ENCODE data around the gene ZDHHC18.
"Not testable (repeated sequence)": the region's sequence is repeated elsewhere in the genome, so short reads cannot be mapped to it uniquely, and the experiment has no call there.

Gene ZDHHC18

DNA sequence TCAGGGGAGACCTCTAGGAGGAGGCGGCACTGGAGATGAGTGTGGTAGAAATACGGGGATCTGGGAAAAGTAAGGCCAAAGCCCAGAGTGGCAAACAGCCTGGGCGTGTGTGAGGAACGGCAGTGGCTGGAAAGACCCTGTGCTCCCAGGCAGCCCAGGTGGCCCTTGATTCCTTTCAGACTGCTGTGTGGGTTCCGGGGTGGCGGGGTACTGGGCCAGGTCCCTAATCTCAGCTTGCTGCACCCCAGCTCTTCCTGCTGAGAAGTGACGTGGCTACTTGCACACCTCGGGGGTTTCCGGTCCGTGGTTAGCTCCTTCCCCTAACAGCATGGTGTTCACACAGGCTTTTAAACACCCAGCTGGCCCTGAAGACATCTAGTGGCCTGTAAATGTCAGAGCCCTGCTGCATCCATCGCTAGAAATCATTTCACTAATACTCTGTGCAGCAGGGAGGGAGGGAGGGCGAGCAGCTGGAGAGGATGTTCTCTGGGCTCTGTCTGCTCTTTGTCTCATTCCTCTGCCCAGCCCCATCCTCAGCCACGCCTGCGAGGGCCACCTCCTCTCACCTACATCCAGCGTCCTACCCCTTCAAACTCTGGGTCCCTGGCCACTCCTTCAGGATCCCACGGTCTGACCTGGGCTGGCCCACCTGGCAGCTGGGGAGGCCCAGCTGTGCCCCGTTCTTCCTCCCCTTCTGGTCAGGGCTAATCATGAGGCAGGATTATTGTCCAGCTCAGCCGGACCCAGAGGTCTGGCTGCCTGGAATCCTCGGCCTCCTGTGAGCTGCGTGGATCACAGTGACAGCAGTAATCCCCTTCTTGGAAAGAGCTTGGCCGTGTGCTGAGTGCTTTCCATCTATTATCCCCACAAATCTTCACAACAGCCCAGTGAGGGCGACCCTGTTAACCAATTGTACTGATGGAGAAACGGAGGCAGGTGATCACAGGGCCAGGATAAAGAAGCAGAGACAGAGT lies 7.2 kb downstream of the ZDHHC18 start:
- no peak for DNase-seq

GRCh38 chr1:26837665-26838064 lies 11.2 kb downstream of the ZDHHC18 start:
- not testable (repeated sequence) for DNase-seq

- no peak for DNase-seq
Measured at GRCh38 chr1:26838474-26839338, 12.2 kb downstream of the ZDHHC18 start.

- DNase-seq, result no peak
Measured at GRCh38 chr1:26839339-26839722, 12.8 kb downstream of the ZDHHC18 start.

GRCh38 chr1:26839779-26840178 lies 13.3 kb downstream of the ZDHHC18 start:
- no peak for DNase-seq

DNA sequence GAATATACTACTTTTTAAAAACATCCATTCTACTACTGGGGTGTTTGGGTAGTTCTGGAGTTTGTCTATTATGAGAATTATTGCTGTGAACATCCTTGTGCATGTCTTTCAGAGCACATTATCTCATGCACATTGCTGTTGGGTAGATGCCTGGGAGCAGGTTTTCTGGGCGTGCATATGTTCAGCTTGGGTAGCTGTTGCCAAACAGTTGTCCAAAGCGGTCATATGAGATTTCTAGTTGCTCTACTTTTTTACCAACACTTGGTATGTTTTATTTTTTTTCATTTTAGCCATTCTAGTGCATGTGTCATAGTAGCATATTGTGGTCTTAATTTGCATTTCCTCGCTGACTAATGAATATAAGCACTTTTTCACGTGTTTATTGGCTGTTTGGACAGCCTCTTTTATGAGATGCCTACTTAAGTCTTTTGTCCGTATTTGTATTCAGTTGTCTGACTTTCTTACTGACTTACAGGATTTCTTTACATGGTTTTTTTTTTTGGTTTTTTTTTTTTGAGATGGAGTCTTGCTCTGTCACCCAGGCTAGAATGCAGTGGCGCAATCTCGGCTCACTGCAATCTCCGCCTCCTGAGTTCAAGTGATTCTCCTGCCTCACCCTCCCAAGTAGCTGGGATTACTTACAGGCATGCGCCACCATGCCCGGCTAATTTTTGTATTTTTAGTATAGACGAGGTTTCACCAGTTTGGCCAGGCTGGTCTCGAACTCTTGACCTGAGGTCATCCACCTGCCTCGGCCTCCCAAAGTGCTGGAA lies 18.1 kb downstream of the ZDHHC18 start:
- DNase-seq, result no peak

GRCh38 chr1:26847826-26848225 lies 21.3 kb downstream of the ZDHHC18 start:
- DNase-seq, result not testable (repeated sequence)

DNA sequence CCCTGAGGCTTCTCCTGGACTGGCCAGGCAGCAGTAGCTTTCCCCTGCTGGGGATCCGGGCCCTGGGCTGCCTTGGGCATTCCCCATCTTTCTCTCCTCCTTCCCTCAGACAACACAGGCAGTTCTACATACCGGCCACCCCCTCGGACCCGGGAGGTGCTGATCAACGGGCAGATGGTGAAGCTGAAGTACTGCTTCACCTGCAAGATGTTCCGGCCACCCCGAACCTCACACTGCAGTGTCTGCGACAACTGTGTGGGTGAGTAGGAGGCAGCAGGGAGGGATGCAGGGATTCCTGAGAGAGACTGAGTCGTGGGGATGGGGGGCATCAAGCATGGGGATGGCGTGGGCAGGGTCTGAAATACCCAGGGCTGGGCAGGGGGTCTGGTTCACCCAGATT lies 22.0 kb downstream of the ZDHHC18 start:
- no peak for DNase-seq

GRCh38 chr1:26848941-26849774 lies 22.7 kb downstream of the ZDHHC18 start:
- DNase-seq, result peak; percentile 81

GRCh38 chr1:26851106-26851684 lies 24.7 kb downstream of the ZDHHC18 start:
- DNase-seq, result no peak

- DNase-seq, result no peak
Measured at GRCh38 chr1:26852701-26853100, 26.2 kb downstream of the ZDHHC18 start.

- DNase-seq, result peak; percentile 64
Measured at GRCh38 chr1:26853156-26853555, 26.7 kb downstream of the ZDHHC18 start.

- DNase-seq, result no peak
Measured at GRCh38 chr1:26853600-26853999, 27.1 kb downstream of the ZDHHC18 start.

DNA sequence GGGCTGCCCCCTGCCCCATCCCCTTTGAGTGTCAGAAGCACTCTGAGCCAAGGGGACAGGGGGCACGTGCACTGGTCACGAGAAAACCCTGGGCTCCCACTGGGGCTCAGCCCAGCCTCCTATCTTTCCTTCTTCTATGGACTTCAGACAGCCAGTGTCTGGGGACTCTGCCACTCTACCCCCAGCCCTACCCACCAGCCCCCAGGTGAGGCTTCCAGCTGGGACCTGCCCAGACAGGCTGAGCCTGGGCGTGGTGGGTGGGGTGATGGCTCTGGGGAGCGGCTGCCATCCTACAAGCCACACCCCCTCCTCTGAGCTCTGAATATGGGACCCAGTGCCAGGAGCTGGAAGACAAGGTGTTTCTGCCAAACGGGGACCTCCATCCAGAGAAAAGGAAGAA lies 28.4 kb downstream of the ZDHHC18 start:
- DNase-seq, result no peak

- no peak for DNase-seq
Measured at GRCh38 chr1:26855636-26856035, 29.1 kb downstream of the ZDHHC18 start.

DNA sequence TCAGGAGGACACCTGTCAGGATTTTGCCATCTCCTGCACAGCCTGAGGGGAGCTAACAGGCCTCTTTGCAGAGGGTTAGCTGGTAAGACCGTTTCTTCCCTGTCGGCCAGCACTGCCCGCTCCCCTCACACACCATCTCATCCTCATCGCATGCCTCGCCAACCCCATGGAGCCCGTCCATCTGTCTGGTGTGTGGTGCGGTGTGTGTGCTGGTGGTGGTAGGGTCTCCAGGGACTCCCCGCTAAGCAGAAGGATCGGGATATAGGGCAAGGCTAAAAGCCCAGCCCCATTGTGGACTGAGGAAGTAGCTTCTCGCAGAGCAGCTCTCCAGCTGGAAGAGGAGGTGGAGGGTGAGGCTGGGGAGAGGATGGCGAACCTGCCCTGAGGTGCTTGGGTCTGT lies 29.7 kb downstream of the ZDHHC18 start:
- DNase-seq, result no peak

DNA sequence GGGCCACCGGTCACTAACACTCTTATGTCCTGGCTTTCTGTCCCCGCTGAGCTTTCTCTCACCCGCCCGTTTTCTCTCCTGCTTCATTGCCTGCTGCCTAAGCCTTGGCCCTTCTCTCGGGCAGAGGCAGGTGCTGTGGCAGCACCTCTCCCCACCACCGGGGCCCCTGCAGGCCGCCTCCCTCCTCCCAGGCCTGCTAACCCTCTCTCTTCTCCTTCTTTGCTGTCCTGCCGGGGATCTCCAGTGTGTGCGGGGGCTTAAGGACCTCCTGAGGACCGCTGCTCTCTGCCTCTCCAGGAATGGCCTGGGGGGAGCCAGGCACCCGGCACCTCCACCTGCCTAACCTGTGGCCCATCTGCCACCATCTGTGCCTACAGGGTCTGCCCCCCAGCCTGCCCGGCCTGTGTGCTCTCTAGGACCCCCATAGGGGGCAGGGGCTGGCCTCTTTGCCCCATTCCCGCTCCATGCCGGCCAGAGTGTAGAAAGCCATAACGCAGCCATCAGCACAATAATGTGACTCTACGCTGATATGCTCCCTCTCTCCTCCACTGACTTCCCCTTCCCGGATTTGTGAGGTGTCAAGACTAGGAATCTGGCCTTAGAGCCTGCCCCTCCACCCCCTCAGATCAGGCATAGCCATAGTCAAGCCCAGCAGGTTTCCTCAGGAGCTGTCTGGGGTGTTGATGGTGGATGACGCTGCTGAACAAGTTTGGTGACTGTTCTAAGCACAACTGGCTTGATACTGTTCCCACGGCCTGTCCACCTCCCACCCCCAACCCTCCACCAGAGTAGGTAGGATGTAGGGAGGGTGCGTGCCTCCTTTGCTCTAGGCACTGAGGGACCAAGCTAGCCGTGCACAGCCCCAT lies 30.3 kb downstream of the ZDHHC18 start:
- DNase-seq, result no peak

DNA sequence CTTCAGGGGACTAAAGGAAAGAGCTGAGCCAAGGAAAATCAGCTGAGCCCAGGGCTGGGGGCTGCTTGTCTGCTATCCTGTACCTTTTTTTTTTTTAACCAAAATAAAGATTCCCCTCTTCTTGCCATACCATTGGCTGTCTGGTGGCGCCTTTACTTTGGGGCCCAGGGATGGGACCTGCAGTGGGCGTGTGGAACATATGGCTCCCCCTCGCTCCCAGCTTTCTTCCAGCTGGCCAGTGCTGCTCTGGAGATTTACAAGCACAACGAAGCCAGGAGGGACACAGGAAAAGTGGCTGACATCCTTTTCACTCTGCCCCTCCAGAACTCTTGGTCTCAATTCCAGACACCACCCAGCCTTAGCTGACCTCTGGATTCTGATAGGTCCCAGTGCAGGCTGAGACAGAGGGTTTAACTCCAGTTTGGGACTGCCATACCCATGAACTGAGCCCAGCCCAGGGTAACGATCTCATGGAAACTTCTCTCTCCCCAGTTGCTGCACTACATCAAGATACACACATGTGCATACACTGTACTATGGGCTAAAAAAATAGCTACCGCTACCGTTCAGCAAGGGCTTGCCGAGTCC lies 31.1 kb downstream of the ZDHHC18 start:
- DNase-seq, result no peak

GRCh38 chr1:26858160-26858559 lies 31.7 kb downstream of the ZDHHC18 start:
- peak; percentile 39 for DNase-seq
